Medulla oblongata (tissue), 1 donor: ENCODE measurements around the gene TRIM39.
"Not testable (repeated sequence)": the region's sequence is repeated elsewhere in the genome, so short reads cannot be mapped to it uniquely, and the experiment has no call there.

Experiments
- DNase-seq: peaks from one replicate; pipeline ENCODE4 v3.0.0-alpha.2; 2015; ENCODE audit errors: extremely low spot score

Gene TRIM39

GRCh38 chr6:30326526-30327231, at the start of gene TRIM39:
Gene TRIM39 (plus strand): TSS chr6:30326927. CDS start chr6:30329318, 2,391 bp downstream.
- peak; percentile 94 for DNase-seq

DNA sequence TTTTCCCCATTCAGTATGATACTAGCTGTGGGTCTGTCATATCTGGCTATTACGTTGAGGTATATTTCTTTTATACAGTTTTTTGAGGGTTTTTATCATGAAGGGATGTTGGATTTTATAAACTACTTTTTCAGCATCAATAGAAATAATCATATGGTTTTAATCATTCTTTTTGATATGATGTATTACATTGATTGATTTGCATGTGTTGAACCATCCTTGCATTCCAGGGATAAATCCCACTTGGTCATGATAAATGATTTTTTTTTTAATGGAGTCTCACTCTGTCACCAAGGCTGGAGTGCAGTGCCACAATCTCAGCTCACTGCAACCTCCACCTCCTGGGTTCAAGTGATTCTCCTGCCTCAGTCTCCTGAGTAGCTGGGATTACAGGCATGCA, 45.7 kb upstream of the TRIM39 start:
- DNase-seq = not testable (repeated sequence)

GRCh38 chr6:30282522-30282921, 44.2 kb upstream of the TRIM39 start:
- no peak for DNase-seq

- no peak for DNase-seq
Observed at GRCh38 chr6:30283761-30284160, 43.0 kb upstream of the TRIM39 start.

- no peak for DNase-seq
Observed at GRCh38 chr6:30287139-30287538, 39.6 kb upstream of the TRIM39 start.

DNA sequence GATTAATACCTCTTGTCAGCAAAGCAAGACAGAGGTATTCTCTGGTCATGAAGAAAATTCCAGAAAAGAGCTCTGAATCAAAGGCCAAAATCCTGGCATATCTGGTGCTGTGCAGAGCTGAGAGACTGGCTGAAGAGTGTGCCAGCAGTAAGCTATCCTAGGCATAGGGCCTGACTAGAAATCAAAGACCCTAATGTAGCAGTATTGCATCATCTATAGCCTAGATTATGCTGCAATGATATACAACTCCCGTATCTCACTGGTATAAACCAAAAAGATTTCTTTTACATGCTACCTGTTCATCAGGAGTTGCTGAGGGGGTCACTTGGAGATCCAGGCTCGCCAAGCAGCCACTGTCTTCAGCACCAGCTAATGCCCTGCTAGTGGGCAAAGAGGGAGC, 30.9 kb upstream of the TRIM39 start:
- DNase-seq = no peak

DNA sequence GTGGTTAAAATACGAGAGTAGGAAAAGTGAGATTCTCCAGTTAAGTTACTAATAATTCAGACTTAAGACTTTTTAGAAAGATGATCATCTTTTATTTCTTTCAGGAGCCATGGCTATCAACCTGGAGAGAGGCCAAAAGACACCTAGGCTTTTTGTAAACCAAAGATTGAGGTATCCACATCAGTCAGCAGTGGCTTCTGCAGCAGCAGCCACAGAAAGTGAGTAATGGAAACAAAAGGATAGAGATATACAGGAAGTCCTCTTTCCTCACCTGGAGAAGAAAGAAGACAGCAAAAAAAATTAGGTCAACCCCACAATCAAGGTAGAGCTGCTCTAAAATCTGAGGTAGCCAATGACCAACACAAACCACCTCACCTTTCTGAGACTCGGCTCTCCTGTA, 22.7 kb upstream of the TRIM39 start:
- no peak for DNase-seq

DNA sequence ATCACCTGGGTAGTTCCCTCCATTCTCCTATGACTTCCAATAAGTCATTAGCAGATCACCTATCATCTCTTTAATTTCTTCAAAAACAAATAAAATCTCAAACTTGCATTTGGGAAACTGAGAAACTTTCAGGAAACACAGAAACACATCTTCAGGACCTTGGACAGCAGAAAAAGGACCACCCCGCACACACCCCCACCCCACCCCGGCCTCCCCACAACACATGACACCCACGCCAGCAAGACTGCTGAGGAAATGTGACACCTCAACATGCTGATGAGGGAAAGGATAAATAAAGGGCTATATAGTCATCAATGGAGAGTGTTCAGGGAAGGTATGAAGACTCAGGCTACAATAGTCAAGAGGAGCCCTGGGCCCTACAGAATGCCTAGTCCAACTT, 15.6 kb upstream of the TRIM39 start:
- no peak for DNase-seq

- no peak for DNase-seq
Observed at GRCh38 chr6:30311671-30312070, 15.1 kb upstream of the TRIM39 start.

DNA sequence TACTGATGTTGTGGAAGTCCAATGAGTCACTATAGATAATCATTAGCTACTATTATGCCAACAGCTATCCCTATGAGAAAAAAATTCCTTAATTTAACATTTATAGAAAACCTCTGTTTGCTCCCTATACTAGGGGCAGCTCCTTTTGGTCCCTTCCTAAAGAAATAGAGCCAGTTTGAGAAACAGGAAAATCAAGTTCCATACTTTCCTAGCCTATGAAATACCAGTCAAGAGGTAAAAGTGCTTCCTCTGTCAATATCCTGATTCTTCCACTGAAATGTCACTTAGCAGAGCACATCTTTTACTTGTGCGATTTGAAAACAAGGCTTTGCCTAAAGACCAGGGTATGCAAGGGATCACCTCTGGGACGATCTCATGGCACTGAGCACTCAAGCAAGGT, 14.5 kb upstream of the TRIM39 start:
- no peak for DNase-seq

GRCh38 chr6:30312676-30313321, 13.9 kb upstream of the TRIM39 start:
- DNase-seq = no peak

DNA sequence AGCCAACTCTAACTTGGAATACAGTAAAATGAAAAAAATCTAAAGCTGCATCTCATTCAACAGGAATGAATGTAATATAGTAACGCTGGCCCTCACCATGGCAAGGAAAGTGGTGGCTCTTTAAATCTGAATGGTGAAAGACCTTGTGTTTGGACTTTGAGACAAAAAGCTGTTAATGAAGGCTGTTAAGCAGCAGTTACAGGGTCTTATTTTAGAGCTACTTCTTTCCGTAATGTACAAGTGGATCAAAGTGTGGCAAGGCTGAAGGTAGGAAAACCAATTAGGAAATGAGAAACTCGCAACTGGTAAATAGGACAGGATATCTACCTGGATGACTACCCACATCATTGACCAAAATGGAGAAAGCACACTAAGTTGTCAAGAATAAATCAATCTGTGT, 11.6 kb upstream of the TRIM39 start:
- no peak for DNase-seq

DNA sequence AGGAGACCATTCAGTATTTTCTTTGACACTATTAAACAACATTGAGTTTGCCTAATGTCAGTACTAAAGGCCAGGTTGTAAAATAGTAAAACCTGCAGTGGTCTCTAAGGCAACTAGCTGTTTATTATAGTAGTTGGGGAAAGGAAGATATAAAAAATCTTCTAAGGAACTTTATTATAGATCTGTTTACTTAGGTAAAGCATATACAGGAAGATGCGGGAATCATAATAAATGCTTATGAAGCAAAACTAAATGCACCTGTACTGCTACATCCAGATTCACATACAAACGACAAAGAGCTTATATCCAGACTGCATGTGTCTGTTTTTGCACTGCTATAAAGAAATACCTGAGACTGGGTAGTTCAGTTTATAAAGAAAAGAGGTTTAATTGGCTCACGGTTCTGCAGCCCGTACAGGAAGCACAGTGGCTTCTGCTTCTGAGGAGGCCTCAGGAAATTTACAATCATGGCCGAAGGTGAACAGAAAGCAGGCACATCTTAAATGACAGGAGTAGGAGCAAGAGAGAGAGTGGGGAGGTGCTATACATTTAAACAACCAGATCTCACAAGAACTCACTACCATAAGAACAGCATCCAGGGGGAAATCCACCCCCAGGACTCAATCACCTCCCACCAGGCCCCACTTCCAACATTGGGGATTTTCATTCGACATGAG, 8.7 kb upstream of the TRIM39 start:
- DNase-seq = no peak

DNA sequence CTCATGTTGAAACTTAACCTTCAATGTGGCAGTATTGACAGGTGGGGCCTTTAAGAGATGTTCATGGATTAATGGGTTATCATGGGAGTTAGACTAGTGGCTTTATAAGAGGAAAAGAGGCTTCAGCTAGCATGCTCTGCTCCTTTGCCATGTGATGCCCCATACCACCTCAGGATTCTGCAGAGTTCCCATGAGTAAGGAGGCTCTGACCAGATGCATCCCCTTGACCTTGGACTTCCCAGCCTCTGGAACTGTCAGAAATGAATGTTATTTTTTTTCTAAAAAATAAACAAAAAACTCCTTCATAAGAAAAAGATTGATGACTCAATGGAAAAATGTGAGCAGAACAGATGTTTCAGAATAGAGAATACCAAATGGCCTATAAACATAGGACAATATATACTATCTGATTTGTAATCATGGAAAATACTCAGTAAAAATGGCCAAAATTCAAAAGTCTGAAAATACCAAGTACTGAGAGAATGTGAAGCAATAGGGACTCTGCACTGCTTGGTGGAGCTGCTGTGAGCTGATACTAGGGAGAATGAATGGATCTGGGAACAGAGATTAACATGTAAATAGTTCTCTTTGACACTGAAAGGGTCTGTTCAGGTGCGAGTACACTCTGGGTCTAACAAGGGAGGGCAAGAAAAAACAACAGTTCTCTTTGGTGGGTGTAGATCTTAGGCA, 7.4 kb upstream of the TRIM39 start:
- no peak for DNase-seq

- DNase-seq = no peak
Observed at GRCh38 chr6:30321692-30322388, 4.9 kb upstream of the TRIM39 start.

- DNase-seq = no peak
Observed at GRCh38 chr6:30322527-30323501, 3.9 kb upstream of the TRIM39 start.

DNA sequence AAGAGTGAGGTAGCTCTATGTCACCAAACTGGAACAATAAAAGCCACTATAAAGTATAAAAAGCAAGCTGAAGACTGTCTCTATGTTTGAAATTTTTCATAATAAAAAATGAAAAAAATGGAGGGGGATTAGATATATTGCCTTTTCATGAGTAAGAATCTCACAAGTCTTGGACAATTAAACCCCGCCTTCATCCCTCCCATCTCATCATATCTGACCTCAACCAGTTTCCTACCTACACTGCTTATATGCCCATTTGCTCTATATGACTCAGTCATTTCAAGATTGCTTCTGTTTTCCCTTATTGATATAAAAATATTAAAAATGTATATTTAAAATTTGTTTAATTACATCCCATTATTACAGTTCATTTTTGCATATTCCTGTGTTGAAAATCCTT, 2.9 kb upstream of the TRIM39 start:
- no peak for DNase-seq

DNA sequence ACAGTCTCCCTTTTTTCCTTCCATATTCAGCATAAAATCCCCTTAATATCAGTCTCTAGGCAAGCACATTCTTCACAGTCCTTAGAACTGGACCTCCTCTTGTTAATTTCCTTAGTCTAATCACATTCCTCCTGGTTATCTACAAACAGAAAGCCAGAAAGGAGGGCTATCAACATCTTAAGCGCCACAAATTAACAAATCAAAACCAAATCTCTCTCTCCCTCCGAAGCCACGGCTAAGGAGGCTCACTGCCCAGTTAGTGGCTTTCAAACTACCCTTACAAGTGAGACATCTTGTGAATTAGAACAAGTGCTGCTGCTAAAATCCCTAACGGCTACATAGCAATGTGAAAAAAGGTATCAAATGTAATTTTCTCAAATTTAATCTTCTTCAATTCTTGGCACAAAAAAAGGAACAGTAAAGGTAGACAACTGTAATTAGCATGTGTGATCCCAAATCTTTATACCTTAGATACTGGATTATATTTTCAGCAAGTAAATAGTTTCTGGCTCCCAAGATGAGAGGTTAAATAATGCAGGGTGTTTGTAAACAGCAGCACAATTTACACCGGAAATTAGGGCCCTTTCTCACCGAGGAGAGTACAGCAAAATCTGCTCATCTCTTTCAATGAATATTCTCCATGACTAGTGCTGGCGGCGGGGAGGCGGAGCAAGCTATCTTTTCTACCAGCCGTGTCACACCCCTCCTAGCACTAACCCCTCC, 1.4 kb upstream of the TRIM39 start:
- DNase-seq = peak; percentile 40

DNA sequence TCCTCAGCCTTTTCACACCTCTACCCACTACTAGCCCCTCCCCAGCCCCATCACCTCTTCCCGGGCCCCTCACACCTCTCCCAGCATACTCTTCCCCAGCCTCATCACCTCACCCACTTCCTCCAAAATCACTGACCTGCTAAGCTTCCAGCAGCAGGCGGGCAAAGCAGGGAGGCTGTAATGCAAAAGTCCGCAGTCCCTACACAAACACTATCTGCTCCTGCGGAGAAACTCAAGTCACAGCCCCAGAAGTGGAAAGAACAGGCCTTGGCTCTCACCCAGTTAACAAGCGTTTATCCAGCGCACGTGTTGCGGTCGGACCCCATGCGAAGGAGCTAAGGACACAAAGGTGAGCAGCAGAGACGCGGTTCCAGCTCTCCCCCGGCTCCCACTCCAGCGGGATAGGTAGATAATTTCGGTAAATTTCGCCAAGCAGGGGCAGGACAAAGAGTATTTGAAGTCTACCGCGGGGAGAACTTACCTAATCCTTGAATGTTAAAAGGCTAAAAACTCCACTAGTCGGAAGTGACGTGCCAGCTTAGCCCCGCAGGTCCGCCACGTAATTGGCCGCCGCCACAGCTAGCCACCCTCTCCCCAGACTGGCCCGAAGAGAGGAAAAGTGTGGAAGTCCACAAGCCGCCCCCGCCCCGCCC, 728 bp upstream of the TRIM39 start:
- DNase-seq = no peak
